Spleen (tissue), 7 donors: Measurements from ENCODE around the gene TRMT2B.

Source experiments
- CTCF ChIP-seq, 11 experiments: fragments of 200-600 bp in 7 of 11; fragments of 450-650 bp in 4 of 11; sonication (generic) in 4 of 11; IDR thresholded peaks in 8 of 11; conservative IDR thresholded peaks in 3 of 11; 1 replicate in 7 of 11; 2 replicates in 4 of 11; pipeline versions ENCODE4 v1.4.0 to v1.8.0; 2016 to 2021; ENCODE audit warnings: antibody characterized with exemption in 11 of 11, inconsistent platforms in 4 of 11, mild to moderate bottlenecking in 1 of 11
- POLR2A ChIP-seq, 3 donors: fragments of 450-650 bp; IDR thresholded peaks; one replicate each; pipeline ENCODE4 v1.5.1; 2017; ENCODE audit warnings: antibody characterized with exemption in 3 of 3, mild to moderate bottlenecking in 1 of 3
- POLR2AphosphoS5 ChIP-seq, 3 donors: sonication (generic); formaldehyde crosslinking; IDR thresholded peaks; one replicate each; pipeline ENCODE4 v1.5.1; 2017; ENCODE audit warnings: antibody characterized with exemption in 3 of 3
- donor health status: DM: no; HTN: no; CAD: no; lungs with moderate emphysema.
- donor health status: DM: no; HTN: no; CAD: no.
- donor health status: DM: no; HTN: no; CAD: no.

- no peak for TF ChIP-seq CTCF (IDR thresholded peaks at IDR 0.05 in 8 of 11, conservative IDR thresholded peaks at IDR 0.05 in 3 of 11)
- TF ChIP-seq POLR2AphosphoS5 (IDR thresholded peaks at IDR 0.05) = no peak
- TF ChIP-seq POLR2A (IDR thresholded peaks at IDR 0.05) = no peak
Observed at GRCh38 chrX:100973411-100973810, 78.5 kb downstream of the TRMT2B start.
